ENCODE measurements around the gene DAAM1. TPM values are rescaled to one million over a fixed set of nuclear protein-coding genes. Genes with fewer than 3 reads are reported as not detected.
A peak's percentile ranks its signal among the peaks of the same experiment; 100 is the strongest.

DAAM1 gene
- total RNA-seq, 2 donors from 2014 or later, result 94.0 to 99.4 TPM

- Histone ChIP-seq H3K4me1 (ENCODE audit: control insufficient read depth, insufficient read depth, low read length) (peaks cover 3% of the 10 kb centered on the region), H3K9ac (ENCODE audit: extremely low read depth, low read length, poor library complexity, severe bottlenecking) (no peak overlapping the region), H3K4me3 (ENCODE audit: low read length) (no peak overlapping the region), H3K27ac (ENCODE audit: low read depth, low read length) (no peak overlapping the region), H3K9me3 (ENCODE audit: control insufficient read depth, low read length) (no peaks in the 10 kb centered on the region), H3K27me3 (ENCODE audit: control insufficient read depth, insufficient read depth, low read length, poor library complexity, severe bottlenecking) (no peaks in the 10 kb centered on the region), H3K36me3 (ENCODE audit: control insufficient read depth, insufficient read depth, low read length) (no peaks in the 10 kb centered on the region)
- no peaks in the 10 kb centered on the region for H3K9me3 Mint-ChIP-seq
- no peak for TF ChIP-seq CTCF (conservative IDR thresholded peaks at IDR 0.05)
- 95 to 100% methylated on average over 2 of the region's 2 CpGs for WGBS, 2 experiments (ENCODE audit: insufficient coverage in 1 of 2, insufficient read length in 1 of 2)
- DNase-seq, result no peak
- no peak overlapping the region for H3K4me3 Mint-ChIP-seq
- no peaks in the 10 kb centered on the region for H3K36me3 Mint-ChIP-seq (ENCODE audit: low read depth)
- peaks cover 8% of the 10 kb centered on the region for H3K4me1 Mint-ChIP-seq
- no peak overlapping the region for H3K27ac Mint-ChIP-seq
- H3K27me3 Mint-ChIP-seq (ENCODE audit: insufficient read depth), result no peaks in the 10 kb centered on the region
Observed at GRCh38 chr14:59150990-59151389, 37.5 kb upstream of the DAAM1 start.

- 82 to 100% methylated on average over 1 to 2 of the region's 2 CpGs for WGBS, 2 experiments (ENCODE audit: insufficient coverage in 1 of 2, insufficient read length in 1 of 2)
- no peak for DNase-seq
- peaks cover 8% of the 10 kb centered on the region for H3K9me3 ChIP-seq (ENCODE audit: control insufficient read depth, low read length)
- Mint-ChIP-seq H3K27ac (no peak overlapping the region), H3K9me3 (no peaks in the 10 kb centered on the region), H3K4me3 (no peak overlapping the region), H3K4me1 (peaks cover 10% of the 10 kb centered on the region), H3K27me3 (ENCODE audit: insufficient read depth) (peaks cover 1% of the 10 kb centered on the region), H3K36me3 (ENCODE audit: low read depth) (no peaks in the 10 kb centered on the region)
- H3K9ac ChIP-seq (ENCODE audit: extremely low read depth, low read length, poor library complexity, severe bottlenecking), result no peak overlapping the region
- no peak for TF ChIP-seq CTCF (conservative IDR thresholded peaks at IDR 0.05)
- H3K4me3 ChIP-seq (ENCODE audit: low read length), result no peak overlapping the region
- no peak overlapping the region for H3K27ac ChIP-seq (ENCODE audit: low read depth, low read length)
- H3K27me3 ChIP-seq (ENCODE audit: control insufficient read depth, insufficient read depth, low read length, poor library complexity, severe bottlenecking), result no peaks in the 10 kb centered on the region
- peaks cover 4% of the 10 kb centered on the region for H3K4me1 ChIP-seq (ENCODE audit: control insufficient read depth, insufficient read depth, low read length)
- H3K36me3 ChIP-seq (ENCODE audit: control insufficient read depth, insufficient read depth, low read length), result no peaks in the 10 kb centered on the region
Observed at GRCh38 chr14:59154373-59154772, 34.1 kb upstream of the DAAM1 start.

- H3K4me1 ChIP-seq (ENCODE audit: control insufficient read depth, insufficient read depth, low read length), result peaks cover 4% of the 10 kb centered on the region
- H3K27ac ChIP-seq (ENCODE audit: low read depth, low read length), result no peak overlapping the region
- Mint-ChIP-seq H3K27me3 (ENCODE audit: insufficient read depth) (peaks cover 1% of the 10 kb centered on the region), H3K36me3 (ENCODE audit: low read depth) (no peaks in the 10 kb centered on the region), H3K4me1 (peaks cover 10% of the 10 kb centered on the region), H3K27ac (no peak overlapping the region), H3K9me3 (no peaks in the 10 kb centered on the region), H3K4me3 (no peak overlapping the region)
- TF ChIP-seq CTCF (conservative IDR thresholded peaks at IDR 0.05), result no peak
- WGBS, 2 experiments (ENCODE audit: insufficient coverage in 1 of 2, insufficient read length in 1 of 2), result 81 to 100% methylated on average over 1 to 3 of the region's 3 CpGs
- peaks cover 8% of the 10 kb centered on the region for H3K9me3 ChIP-seq (ENCODE audit: control insufficient read depth, low read length)
- H3K9ac ChIP-seq (ENCODE audit: extremely low read depth, low read length, poor library complexity, severe bottlenecking), result no peak overlapping the region
- no peaks in the 10 kb centered on the region for H3K36me3 ChIP-seq (ENCODE audit: control insufficient read depth, insufficient read depth, low read length)
- no peaks in the 10 kb centered on the region for H3K27me3 ChIP-seq (ENCODE audit: control insufficient read depth, insufficient read depth, low read length, poor library complexity, severe bottlenecking)
- peak overlapping the region; percentile 11 for H3K4me3 ChIP-seq (ENCODE audit: low read length)
- DNase-seq, result no peak
Observed at GRCh38 chr14:59155886-59156285, 32.6 kb upstream of the DAAM1 start.

Measured in endodermal cell (in vitro differentiated cells).